ENCODE data around the gene SV2C. TPM values are rescaled to one million over a fixed set of nuclear protein-coding genes. Genes with fewer than 3 reads are reported as not detected.
"Not testable (repeated sequence)": the region's sequence is repeated elsewhere in the genome, so short reads cannot be mapped to it uniquely, and the experiment has no call there.

SV2C gene
- total RNA-seq, 1 donor from 2014 or later: not detected

GRCh38 chr5:76314643-76315042, 231.5 kb downstream of the SV2C start:
- no peak overlapping the region for H3K4me3 Mint-ChIP-seq (ENCODE audit: unreplicated experiment)
- DNase-seq (ENCODE audit: extremely low spot score, unreplicated experiment): no peak
- peaks cover 4% of the 10 kb centered on the region for H3K4me1 Mint-ChIP-seq (ENCODE audit: unreplicated experiment)
- H3K9me3 Mint-ChIP-seq (ENCODE audit: unreplicated experiment): no peaks in the 10 kb centered on the region
- no peaks in the 10 kb centered on the region for H3K36me3 Mint-ChIP-seq (ENCODE audit: unreplicated experiment)
- peaks cover 11% of the 10 kb centered on the region for H3K27me3 Mint-ChIP-seq (ENCODE audit: unreplicated experiment)
- no peak for TF ChIP-seq CTCF (IDR thresholded peaks at IDR 0.05)
- H3K27ac Mint-ChIP-seq (ENCODE audit: unreplicated experiment): no peak overlapping the region

GRCh38 chr5:76319673-76320072, 236.5 kb downstream of the SV2C start:
- H3K27ac Mint-ChIP-seq (ENCODE audit: unreplicated experiment): no peak overlapping the region
- H3K36me3 Mint-ChIP-seq (ENCODE audit: unreplicated experiment): no peaks in the 10 kb centered on the region
- DNase-seq (ENCODE audit: extremely low spot score, unreplicated experiment): no peak
- H3K27me3 Mint-ChIP-seq (ENCODE audit: unreplicated experiment): peaks cover 10% of the 10 kb centered on the region
- H3K9me3 Mint-ChIP-seq (ENCODE audit: unreplicated experiment): no peaks in the 10 kb centered on the region
- no peaks in the 10 kb centered on the region for H3K4me1 Mint-ChIP-seq (ENCODE audit: unreplicated experiment)
- H3K4me3 Mint-ChIP-seq (ENCODE audit: unreplicated experiment): no peak overlapping the region
- TF ChIP-seq CTCF (IDR thresholded peaks at IDR 0.05): no peak

- not testable (repeated sequence) for H3K9me3 Mint-ChIP-seq (ENCODE audit: unreplicated experiment); H3K36me3 Mint-ChIP-seq (ENCODE audit: unreplicated experiment); H3K27me3 Mint-ChIP-seq (ENCODE audit: unreplicated experiment); DNase-seq (ENCODE audit: extremely low spot score, unreplicated experiment); H3K4me3 Mint-ChIP-seq (ENCODE audit: unreplicated experiment); H3K27ac Mint-ChIP-seq (ENCODE audit: unreplicated experiment)
- H3K4me1 Mint-ChIP-seq (ENCODE audit: unreplicated experiment): peaks cover 27% of the 10 kb centered on the region
Observed at GRCh38 chr5:76323494-76323893, 240.3 kb downstream of the SV2C start.

GRCh38 chr5:76325326-76325725, 242.1 kb downstream of the SV2C start:
- Mint-ChIP-seq H3K27me3 (ENCODE audit: unreplicated experiment) (peaks cover 7% of the 10 kb centered on the region), H3K27ac (ENCODE audit: unreplicated experiment) (no peak overlapping the region)

GRCh38 chr5:76325876-76326491, 242.8 kb downstream of the SV2C start:
- H3K9me3 Mint-ChIP-seq (ENCODE audit: unreplicated experiment): no peaks in the 10 kb centered on the region
- H3K4me3 Mint-ChIP-seq (ENCODE audit: unreplicated experiment): peak overlapping the region; percentile 32
- peaks cover 7% of the 10 kb centered on the region for H3K27me3 Mint-ChIP-seq (ENCODE audit: unreplicated experiment)
- peaks cover 27% of the 10 kb centered on the region for H3K4me1 Mint-ChIP-seq (ENCODE audit: unreplicated experiment)
- no peak for TF ChIP-seq CTCF (IDR thresholded peaks at IDR 0.05)
- no peaks in the 10 kb centered on the region for H3K36me3 Mint-ChIP-seq (ENCODE audit: unreplicated experiment)
- DNase-seq (ENCODE audit: extremely low spot score, unreplicated experiment): no peak
- H3K27ac Mint-ChIP-seq (ENCODE audit: unreplicated experiment): peak overlapping the region; percentile 50

More at GRCh38 chr5:76325326-76325725, 242.1 kb downstream of the SV2C start:
- H3K4me1 Mint-ChIP-seq (ENCODE audit: unreplicated experiment): peaks cover 27% of the 10 kb centered on the region
- no peak for TF ChIP-seq CTCF (IDR thresholded peaks at IDR 0.05)
- H3K36me3 Mint-ChIP-seq (ENCODE audit: unreplicated experiment): no peaks in the 10 kb centered on the region
- no peaks in the 10 kb centered on the region for H3K9me3 Mint-ChIP-seq (ENCODE audit: unreplicated experiment)
- DNase-seq (ENCODE audit: extremely low spot score, unreplicated experiment): no peak
- peak overlapping the region; percentile 32 for H3K4me3 Mint-ChIP-seq (ENCODE audit: unreplicated experiment)
